HG03135 (cell line): ENCODE measurements around the gene LXN.
"Not testable (repeated sequence)": the region's sequence is repeated elsewhere in the genome, so short reads cannot be mapped to it uniquely, and the experiment has no call there.

ENCODE experiments used
- ATAC-seq: cut with Tn5 transposase; IDR thresholded peaks from one replicate; pipeline ENCODE4 v1.9.1; 2021; ENCODE audit warnings: mild to moderate bottlenecking, moderate library complexity; ENCODE audit not compliant: unreplicated experiment

The LXN gene

DNA sequence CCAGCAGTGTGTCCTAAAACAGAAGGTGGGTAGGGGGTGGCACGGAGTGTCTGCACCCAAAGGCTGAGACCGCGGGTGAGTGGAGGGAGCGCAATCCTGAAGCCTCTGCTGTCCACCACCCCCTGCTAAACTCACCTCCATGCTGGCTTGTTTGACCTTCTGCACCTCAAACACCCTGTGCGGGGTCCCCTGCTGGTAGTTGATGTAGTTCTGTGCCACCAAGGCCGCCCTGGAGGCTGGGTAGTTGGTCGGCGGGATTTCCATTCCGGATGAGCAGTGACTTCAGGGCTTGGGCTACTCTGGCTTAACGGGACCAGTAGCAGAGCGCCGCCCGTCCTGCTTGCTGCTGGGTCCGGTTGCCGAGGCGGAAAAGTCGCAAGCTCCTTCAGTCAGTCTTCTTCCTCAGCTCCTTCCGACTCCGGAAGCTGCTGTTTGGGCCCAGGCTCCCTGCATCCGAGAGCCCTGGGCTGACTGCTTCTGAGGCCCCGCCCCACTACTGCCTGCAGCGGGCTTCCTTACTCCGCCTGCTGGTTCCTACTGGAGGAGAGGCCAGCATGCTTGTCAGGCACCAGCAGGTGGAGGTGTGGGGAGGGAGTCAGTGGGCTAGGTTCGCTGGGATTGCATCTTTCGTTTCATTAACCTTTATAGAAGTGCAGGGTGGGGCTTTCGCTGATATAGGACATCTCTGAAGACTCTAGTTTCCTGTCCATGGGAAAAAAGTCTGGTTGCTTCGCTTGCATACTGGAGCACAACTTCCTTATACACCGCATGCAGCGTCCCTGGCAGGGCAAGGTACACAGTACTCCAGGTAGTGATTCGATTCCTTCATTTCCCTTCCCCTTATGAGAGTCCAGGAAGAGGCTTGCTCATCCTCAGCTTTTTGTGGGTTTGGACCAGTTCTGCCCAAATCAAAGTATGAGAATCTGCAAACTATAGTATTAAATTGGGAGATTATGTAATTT is at the start of gene LXN:
LXN (minus strand) TSS at position 434 of the 962 bp plus-strand sequence; CDS start at position 264, 170 bp downstream.
- ATAC-seq: peak; percentile 100

DNA sequence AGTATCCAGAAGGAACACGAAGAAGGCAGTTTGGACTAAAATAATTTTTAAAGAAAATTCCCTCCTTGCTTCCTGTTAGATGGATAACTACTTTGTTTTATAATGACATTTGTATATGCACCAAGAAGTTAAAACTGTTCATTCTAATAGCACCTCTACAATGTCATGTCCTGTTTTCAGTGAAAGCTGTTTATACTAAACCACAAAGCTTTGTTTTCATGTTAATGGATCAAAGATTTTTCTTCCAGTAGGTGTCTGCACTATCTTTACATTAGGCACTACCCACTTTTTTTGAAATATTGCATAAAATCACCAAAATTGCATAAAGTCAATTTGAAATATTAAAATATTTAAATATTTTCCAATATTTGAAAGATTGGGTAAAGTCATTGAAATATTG is 49.7 kb upstream of the LXN start:
- no peak for ATAC-seq

DNA sequence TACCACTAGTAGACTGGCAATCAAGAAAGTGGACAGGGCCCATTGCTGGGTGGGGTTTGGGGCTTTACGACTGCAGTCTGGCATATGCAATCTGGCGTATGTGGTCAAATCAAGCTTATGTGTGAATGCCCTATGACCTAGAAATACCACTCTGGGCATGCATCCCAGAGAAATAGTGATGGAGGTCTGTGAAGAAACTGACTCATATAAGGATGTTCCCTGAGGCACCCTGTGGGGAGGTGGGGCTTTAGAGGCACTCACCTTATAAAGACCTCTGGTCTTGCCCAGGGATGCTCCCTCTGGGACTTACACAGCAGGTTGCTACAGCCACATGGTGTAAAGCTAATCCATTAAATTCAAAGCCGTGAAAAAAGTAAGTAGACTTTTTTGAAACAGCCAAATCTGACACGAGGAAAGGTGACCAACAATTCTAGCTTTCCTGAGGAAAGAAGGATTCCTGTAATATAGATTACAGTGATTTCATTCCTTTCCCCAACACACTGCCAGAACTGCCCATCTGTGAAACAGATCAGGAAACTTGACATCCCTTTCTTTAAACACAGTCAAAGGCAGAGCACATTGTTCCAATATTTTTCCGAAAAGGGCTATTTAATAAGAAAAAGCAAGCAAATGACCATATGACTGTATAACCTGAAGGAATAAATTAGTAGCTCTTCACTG is 46.2 kb upstream of the LXN start:
- no peak for ATAC-seq

- ATAC-seq: no peak
These were observed 45.1 kb upstream of the LXN start for GRCh38 chr3:158717576-158717975.

GRCh38 chr3:158713094-158713499 is 40.6 kb upstream of the LXN start:
- ATAC-seq: no peak

- ATAC-seq: no peak
These were observed 40.0 kb upstream of the LXN start for GRCh38 chr3:158712443-158712842.

DNA sequence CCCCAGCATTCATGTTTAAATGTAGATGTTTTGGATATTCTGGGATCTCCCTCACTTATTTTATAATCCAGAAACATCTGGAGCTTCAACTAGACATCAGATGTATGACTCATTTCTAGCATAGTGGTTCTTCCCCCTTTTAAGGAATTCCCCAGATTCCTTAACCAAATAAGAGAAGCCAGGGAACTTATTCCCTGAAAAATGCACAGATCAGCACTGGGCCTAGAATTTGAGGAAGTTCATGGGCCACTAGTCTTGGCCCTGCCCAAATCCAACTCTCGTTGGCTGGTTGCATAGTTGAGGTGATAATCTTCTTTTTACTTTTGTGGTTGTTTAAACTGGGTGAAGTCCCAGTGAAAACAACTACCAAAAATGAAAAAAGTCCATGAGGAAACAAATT is 39.4 kb upstream of the LXN start:
- no peak for ATAC-seq

DNA sequence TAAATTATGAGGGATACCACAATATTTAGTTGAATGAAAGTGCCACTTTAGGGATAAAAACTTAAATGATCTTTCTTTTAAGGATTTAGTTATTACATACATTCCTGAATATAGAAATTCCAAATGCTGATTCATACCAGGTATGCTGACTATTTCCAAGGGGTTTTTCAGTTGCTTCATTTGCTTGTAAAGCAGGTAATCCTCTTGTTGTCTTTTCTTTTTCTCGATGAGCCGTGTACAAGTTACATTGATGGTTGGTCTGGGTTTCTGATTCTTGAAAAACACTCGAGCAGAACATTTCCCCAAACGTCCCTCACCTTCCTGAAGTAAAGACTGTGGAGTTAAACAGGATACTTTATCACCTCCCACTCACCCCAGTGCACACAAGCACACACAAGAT is 38.2 kb upstream of the LXN start:
- ATAC-seq: no peak

DNA sequence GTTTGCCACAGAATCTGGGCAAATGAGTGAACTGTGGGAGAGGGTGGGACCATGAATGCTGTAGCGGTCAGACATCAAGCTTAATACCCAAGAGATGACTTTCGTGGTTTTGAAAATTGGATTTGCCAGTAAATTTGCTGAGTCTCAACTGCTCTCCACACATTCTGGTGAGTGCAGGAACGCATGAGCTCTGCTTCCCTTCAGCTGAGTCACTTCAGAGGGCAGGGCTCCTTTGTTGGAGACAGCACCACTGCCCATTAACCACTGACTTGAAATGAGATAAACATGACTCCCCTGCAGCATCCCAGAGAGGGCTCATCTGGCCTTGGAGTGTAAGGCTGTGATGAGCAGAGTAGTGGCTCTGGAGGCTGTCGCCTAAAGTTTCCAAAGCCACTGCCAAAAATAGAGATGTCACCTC is 37.2 kb upstream of the LXN start:
- ATAC-seq: no peak

GRCh38 chr3:158703566-158703965 is 31.1 kb upstream of the LXN start:
- ATAC-seq: no peak

DNA sequence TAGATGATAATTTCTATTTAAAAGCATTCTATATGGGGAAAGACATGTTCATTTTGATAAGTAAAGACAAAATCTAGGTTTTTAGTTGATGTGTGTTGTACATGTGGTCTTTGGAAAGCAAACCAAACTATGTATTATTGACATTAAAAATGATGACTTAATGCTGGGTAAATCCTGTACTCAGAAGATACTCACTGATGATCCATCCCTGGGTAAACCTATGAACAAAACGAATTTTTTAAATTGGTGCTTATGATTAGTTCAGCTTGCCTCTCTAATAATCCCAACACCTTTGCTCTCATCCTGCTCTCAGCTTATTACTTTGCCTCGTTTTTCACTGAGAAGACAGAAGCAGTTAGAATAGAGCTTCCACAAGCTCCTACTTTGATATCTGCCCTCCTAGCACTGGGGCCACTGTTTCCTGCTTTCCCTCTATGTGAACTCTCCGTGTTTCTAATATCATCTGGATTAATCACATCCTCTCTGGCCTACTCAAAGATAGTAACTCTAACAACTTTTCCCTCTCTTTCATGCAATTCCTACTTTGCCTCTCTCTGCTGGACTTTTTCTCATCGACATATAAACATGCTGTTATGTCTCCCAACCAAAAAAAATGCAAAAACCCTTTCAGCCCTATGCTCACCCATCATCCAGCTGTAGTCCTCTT is 30.5 kb upstream of the LXN start:
- ATAC-seq: no peak

DNA sequence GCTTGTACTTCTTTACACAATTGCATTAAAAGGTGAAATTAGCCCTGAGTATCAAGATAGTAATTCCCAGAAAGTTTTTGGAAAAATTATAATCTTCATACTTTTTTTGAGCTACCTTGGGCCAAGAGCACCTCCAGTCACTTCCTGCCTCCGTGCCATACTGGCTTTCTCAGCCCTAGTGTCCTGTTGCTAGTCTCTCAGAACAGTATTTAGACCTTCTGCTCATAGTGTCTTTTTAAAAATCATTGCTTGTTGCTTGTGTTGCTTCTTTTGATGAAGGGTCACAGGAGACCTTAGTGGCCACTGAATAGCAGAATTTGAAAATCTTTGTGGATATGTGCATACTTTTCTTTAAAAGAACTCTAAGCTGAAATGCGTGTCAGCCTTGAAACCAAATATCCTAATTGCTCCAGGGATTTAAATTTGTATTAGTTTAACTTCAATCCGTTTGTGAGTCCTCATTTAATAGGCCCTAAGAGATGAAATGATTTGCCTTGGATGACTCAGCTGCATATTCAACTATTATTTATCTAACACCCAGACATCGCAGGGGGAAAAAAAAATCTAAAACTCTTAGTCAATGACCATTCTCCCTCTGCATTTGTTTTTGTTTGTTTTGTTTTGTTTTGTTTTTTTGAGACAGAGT is 29.1 kb upstream of the LXN start:
- no peak for ATAC-seq

- ATAC-seq: no peak
These were observed 28.1 kb upstream of the LXN start for GRCh38 chr3:158700559-158700958.

- no peak for ATAC-seq
These were observed 24.2 kb upstream of the LXN start for GRCh38 chr3:158696618-158697017.

DNA sequence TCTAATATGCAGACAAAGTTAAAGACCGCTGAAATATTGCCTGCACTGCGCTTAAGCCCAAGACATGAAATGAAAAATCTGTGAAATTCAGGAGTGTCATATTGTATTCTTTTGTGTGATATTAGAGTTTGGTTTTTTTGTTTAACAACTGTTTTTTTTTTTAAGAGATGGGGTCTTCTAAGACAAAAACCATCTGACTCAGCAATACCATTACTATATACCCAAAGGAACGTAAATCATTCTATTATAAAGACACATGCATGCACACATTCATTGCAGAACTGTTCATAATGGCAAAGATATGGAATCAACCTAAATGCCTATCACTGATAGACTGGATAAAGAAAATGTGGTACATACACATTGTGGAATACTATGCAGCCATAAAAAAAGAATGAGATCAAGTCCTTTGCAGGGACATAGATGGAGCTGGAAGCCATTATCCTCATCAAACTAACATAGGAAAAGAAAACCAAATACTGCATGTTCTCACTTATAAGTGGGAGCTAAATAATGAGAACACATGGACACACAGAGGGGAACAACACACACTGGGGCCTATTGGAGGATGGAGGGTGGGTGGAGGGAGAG is 21.5 kb upstream of the LXN start:
- not testable (repeated sequence) for ATAC-seq

DNA sequence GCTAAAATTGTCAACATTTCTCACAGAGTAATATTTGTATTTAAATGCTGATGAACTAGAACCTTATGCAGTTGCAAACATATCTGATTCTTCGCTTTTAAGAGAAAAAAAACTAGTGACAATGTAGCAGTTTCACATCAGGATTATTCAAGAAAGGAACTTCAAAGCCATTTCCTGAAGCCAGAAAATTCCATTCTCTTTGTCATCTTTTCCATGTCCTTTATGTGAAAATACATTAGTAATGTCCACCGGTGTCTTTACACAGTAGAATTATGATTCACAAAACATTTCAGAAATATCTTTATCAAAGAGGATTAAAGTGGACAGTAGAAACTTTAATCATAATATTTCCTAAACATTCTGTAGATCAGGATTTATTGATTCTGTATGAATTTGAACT is 12.7 kb upstream of the LXN start:
- ATAC-seq: no peak

- no peak for ATAC-seq
These were observed 10.9 kb upstream of the LXN start for GRCh38 chr3:158683230-158683962.

GRCh38 chr3:158680861-158681260 is 8.4 kb upstream of the LXN start:
- no peak for ATAC-seq

GRCh38 chr3:158679547-158680000 is 7.1 kb upstream of the LXN start:
- no peak for ATAC-seq

DNA sequence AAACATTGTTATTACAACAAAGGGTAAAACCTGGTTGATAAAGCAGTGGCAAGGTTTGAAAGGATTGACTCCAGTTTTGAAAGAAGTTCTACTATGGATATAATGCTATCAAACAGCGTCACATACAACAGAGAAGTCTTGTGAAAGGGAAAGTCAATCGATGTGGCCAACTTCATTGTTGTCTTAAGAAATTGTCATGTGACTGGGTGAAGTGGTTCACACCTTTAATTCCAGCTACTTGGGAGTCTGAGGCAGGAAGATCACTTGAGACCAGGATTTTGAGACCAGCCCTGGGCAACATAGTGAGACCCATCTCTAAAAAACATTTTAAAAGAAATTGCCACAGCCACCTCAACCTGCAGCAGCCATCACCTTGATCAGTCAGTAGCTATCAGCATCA is 6.2 kb upstream of the LXN start:
- ATAC-seq: no peak
